Muscle layer of colon (tissue), 2 donors: ENCODE results near the gene LHFPL3.

Experiments used
- H3K27ac ChIP-seq: one replicate; pipeline ENCODE4 v1.7.0; 2013; ENCODE audit warnings: low read depth, mild to moderate bottlenecking, low read length, moderate library complexity
- H3K27me3 ChIP-seq, 2 donors: one replicate each; pipeline ENCODE4 v1.7.0; 2013; ENCODE audit warnings: low read length in 2 of 2, mild to moderate bottlenecking in 2 of 2; ENCODE audit not compliant: insufficient read depth in 2 of 2, control insufficient read depth in 1 of 2
- H3K36me3 ChIP-seq: one replicate; pipeline ENCODE4 v1.7.0; 2013; ENCODE audit warnings: mild to moderate bottlenecking, low read length; ENCODE audit not compliant: insufficient read depth
- H3K4me1 ChIP-seq: one replicate; pipeline ENCODE4 v1.7.0; 2013; ENCODE audit warnings: mild to moderate bottlenecking, low read length; ENCODE audit not compliant: insufficient read depth
- H3K4me3 ChIP-seq, 2 donors: one replicate each; pipeline ENCODE4 v1.7.0; 2013; ENCODE audit warnings: low read length in 2 of 2, low read depth in 1 of 2, mild to moderate bottlenecking in 1 of 2, moderate library complexity in 1 of 2
- H3K9ac ChIP-seq: one replicate; pipeline ENCODE4 v1.7.0; 2013; ENCODE audit warnings: low read length
- H3K9me3 ChIP-seq: one replicate; pipeline ENCODE4 v1.7.0; 2013; ENCODE audit warnings: mild to moderate bottlenecking, low read length
- donor health status: abdominal sarcoma.
- donor health status: Adenocarcinoma of cecum.

The LHFPL3 gene

GRCh38 chr7:104784686-104785085 lies 456.3 kb downstream of the LHFPL3 start:
- Histone ChIP-seq H3K4me1 (no peaks in the 10 kb centered on the region), H3K9ac (no peak overlapping the region), H3K36me3 (no peaks in the 10 kb centered on the region), H3K4me3 (no peak overlapping the region), H3K27ac (no peak overlapping the region), H3K27me3 (no peaks in the 10 kb centered on the region), H3K9me3 (no peaks in the 10 kb centered on the region)

GRCh38 chr7:104789780-104790179 lies 461.4 kb downstream of the LHFPL3 start:
- no peak overlapping the region for H3K4me3 ChIP-seq
- H3K9ac ChIP-seq, result no peak overlapping the region
- no peak overlapping the region for H3K27ac ChIP-seq
- H3K27me3 ChIP-seq, result no peaks in the 10 kb centered on the region
- H3K36me3 ChIP-seq, result no peaks in the 10 kb centered on the region
- H3K9me3 ChIP-seq, result no peaks in the 10 kb centered on the region
- H3K4me1 ChIP-seq, result no peaks in the 10 kb centered on the region

GRCh38 chr7:104790440-104790839 lies 462.0 kb downstream of the LHFPL3 start:
- H3K9ac ChIP-seq, result no peak overlapping the region
- no peak overlapping the region for H3K4me3 ChIP-seq
- no peaks in the 10 kb centered on the region for H3K9me3 ChIP-seq
- H3K27me3 ChIP-seq, result no peaks in the 10 kb centered on the region
- H3K36me3 ChIP-seq, result no peaks in the 10 kb centered on the region
- no peaks in the 10 kb centered on the region for H3K4me1 ChIP-seq
- H3K27ac ChIP-seq, result no peak overlapping the region

- no peak overlapping the region for H3K4me3 ChIP-seq
- H3K27me3 ChIP-seq, result no peaks in the 10 kb centered on the region
- H3K9ac ChIP-seq, result no peak overlapping the region
- no peaks in the 10 kb centered on the region for H3K36me3 ChIP-seq
- no peaks in the 10 kb centered on the region for H3K9me3 ChIP-seq
- no peak overlapping the region for H3K27ac ChIP-seq
- no peaks in the 10 kb centered on the region for H3K4me1 ChIP-seq
Observed at GRCh38 chr7:104791080-104791479, 462.7 kb downstream of the LHFPL3 start.

- H3K36me3 ChIP-seq, result no peaks in the 10 kb centered on the region
- H3K27me3 ChIP-seq, result no peaks in the 10 kb centered on the region
- H3K4me1 ChIP-seq, result no peaks in the 10 kb centered on the region
- no peak overlapping the region for H3K9ac ChIP-seq
- no peak overlapping the region for H3K27ac ChIP-seq
- H3K4me3 ChIP-seq, result no peak overlapping the region
- no peaks in the 10 kb centered on the region for H3K9me3 ChIP-seq
Observed at GRCh38 chr7:104793066-104793465, 464.7 kb downstream of the LHFPL3 start.

GRCh38 chr7:104794154-104794553 lies 465.8 kb downstream of the LHFPL3 start:
- H3K4me1 ChIP-seq, result no peaks in the 10 kb centered on the region
- H3K36me3 ChIP-seq, result no peaks in the 10 kb centered on the region
- no peaks in the 10 kb centered on the region for H3K9me3 ChIP-seq
- H3K9ac ChIP-seq, result no peak overlapping the region
- H3K27me3 ChIP-seq, result no peaks in the 10 kb centered on the region
- no peak overlapping the region for H3K4me3 ChIP-seq
- H3K27ac ChIP-seq, result no peak overlapping the region

GRCh38 chr7:104794589-104794988 lies 466.2 kb downstream of the LHFPL3 start:
- H3K4me3 ChIP-seq, result no peak overlapping the region

GRCh38 chr7:104795086-104795485 lies 466.7 kb downstream of the LHFPL3 start:
- no peaks in the 10 kb centered on the region for H3K9me3 ChIP-seq
- H3K9ac ChIP-seq, result no peak overlapping the region
- no peak overlapping the region for H3K4me3 ChIP-seq
- no peaks in the 10 kb centered on the region for H3K4me1 ChIP-seq
- H3K27ac ChIP-seq, result no peak overlapping the region
- no peaks in the 10 kb centered on the region for H3K36me3 ChIP-seq
- no peaks in the 10 kb centered on the region for H3K27me3 ChIP-seq

More at GRCh38 chr7:104794589-104794988, 466.2 kb downstream of the LHFPL3 start:
- Histone ChIP-seq H3K9me3 (no peaks in the 10 kb centered on the region), H3K4me1 (no peaks in the 10 kb centered on the region), H3K36me3 (no peaks in the 10 kb centered on the region), H3K27me3 (no peaks in the 10 kb centered on the region), H3K9ac (no peak overlapping the region), H3K27ac (no peak overlapping the region)

- Histone ChIP-seq H3K36me3 (no peaks in the 10 kb centered on the region), H3K27me3 (no peaks in the 10 kb centered on the region), H3K9me3 (no peaks in the 10 kb centered on the region), H3K4me3 (no peak overlapping the region), H3K27ac (no peak overlapping the region), H3K9ac (no peak overlapping the region), H3K4me1 (no peaks in the 10 kb centered on the region)
Observed at GRCh38 chr7:104795616-104796398, 467.4 kb downstream of the LHFPL3 start.

- Histone ChIP-seq H3K36me3 (no peaks in the 10 kb centered on the region), H3K27ac (no peak overlapping the region), H3K4me3 (no peak overlapping the region), H3K4me1 (no peaks in the 10 kb centered on the region), H3K27me3 (no peaks in the 10 kb centered on the region), H3K9me3 (no peaks in the 10 kb centered on the region), H3K9ac (no peak overlapping the region)
Observed at GRCh38 chr7:104800307-104800706, 471.9 kb downstream of the LHFPL3 start.

GRCh38 chr7:104801022-104801421 lies 472.6 kb downstream of the LHFPL3 start:
- no peaks in the 10 kb centered on the region for H3K9me3 ChIP-seq
- no peak overlapping the region for H3K4me3 ChIP-seq
- no peak overlapping the region for H3K27ac ChIP-seq
- no peaks in the 10 kb centered on the region for H3K4me1 ChIP-seq
- H3K36me3 ChIP-seq, result no peaks in the 10 kb centered on the region
- H3K9ac ChIP-seq, result no peak overlapping the region
- H3K27me3 ChIP-seq, result no peaks in the 10 kb centered on the region

- Histone ChIP-seq H3K27ac (no peak overlapping the region), H3K9me3 (no peaks in the 10 kb centered on the region), H3K36me3 (no peaks in the 10 kb centered on the region), H3K27me3 (no peaks in the 10 kb centered on the region), H3K9ac (no peak overlapping the region), H3K4me3 (no peak overlapping the region), H3K4me1 (no peaks in the 10 kb centered on the region)
Observed at GRCh38 chr7:104803931-104804330, 475.5 kb downstream of the LHFPL3 start.
